Measurements from ENCODE around the gene ECEL1.
"Not testable (repeated sequence)": the region's sequence is repeated elsewhere in the genome, so short reads cannot be mapped to it uniquely, and the experiment has no call there.

ECEL1 gene

GRCh38 chr2:232440220-232441018, 47.2 kb downstream of the ECEL1 start:
- DNase-seq = peak; percentile 71

- no peak for DNase-seq
Measured at GRCh38 chr2:232439758-232440135, 47.9 kb downstream of the ECEL1 start.

GRCh38 chr2:232438951-232439757, 48.5 kb downstream of the ECEL1 start:
- peak; percentile 28 for DNase-seq

GRCh38 chr2:232438091-232438490, 49.5 kb downstream of the ECEL1 start:
- no peak for DNase-seq

- DNase-seq = no peak
Measured at GRCh38 chr2:232437195-232437571, 50.5 kb downstream of the ECEL1 start.

GRCh38 chr2:232436381-232437194, 51.0 kb downstream of the ECEL1 start:
- no peak for DNase-seq

GRCh38 chr2:232435805-232436204, 51.8 kb downstream of the ECEL1 start:
- no peak for DNase-seq

- no peak for DNase-seq
Measured at GRCh38 chr2:232435375-232435648, 52.3 kb downstream of the ECEL1 start.

GRCh38 chr2:232434563-232435374, 52.9 kb downstream of the ECEL1 start:
- no peak for DNase-seq

GRCh38 chr2:232434091-232434490, 53.5 kb downstream of the ECEL1 start:
- no peak for DNase-seq

GRCh38 chr2:232433622-232434021, 54.0 kb downstream of the ECEL1 start:
- not testable (repeated sequence) for DNase-seq

- no peak for DNase-seq
Measured at GRCh38 chr2:232432598-232433184, 54.9 kb downstream of the ECEL1 start.

- DNase-seq = no peak
Measured at GRCh38 chr2:232431705-232432590, 55.7 kb downstream of the ECEL1 start.
